Progenitor cell of endocrine pancreas (in vitro differentiated cells): ENCODE results near the gene BYSL. TPM values are rescaled to one million over a fixed set of nuclear protein-coding genes. Genes with fewer than 3 reads are reported as not detected.

Experiments used
- DNase-seq: peaks from one replicate; pipeline ENCODE4 v3.0.0; 2021; ENCODE audit warnings: low spot score; ENCODE audit not compliant: unreplicated experiment
- H3K27ac Mint-ChIP-seq: 2 replicates; pipeline ENCODE4 v1.8.0; 2021; ENCODE audit warnings: mild to moderate bottlenecking, moderate library complexity, mixed read lengths
- H3K27me3 Mint-ChIP-seq: 2 replicates; pipeline ENCODE4 v1.8.0; 2021; ENCODE audit warnings: mixed read lengths
- H3K36me3 Mint-ChIP-seq: 2 replicates; pipeline ENCODE4 v1.8.0; 2022; ENCODE audit warnings: mixed read lengths; ENCODE audit not compliant: insufficient read depth
- H3K4me1 Mint-ChIP-seq: 2 replicates; pipeline ENCODE4 v1.8.0; 2021; ENCODE audit warnings: low read depth, mixed read lengths
- H3K4me3 Mint-ChIP-seq: 2 replicates; pipeline ENCODE4 v1.8.0; 2021; ENCODE audit warnings: low read depth, mild to moderate bottlenecking, moderate library complexity, mixed read lengths
- H3K9me3 Mint-ChIP-seq: 2 replicates; pipeline ENCODE4 v1.8.0; 2021; ENCODE audit warnings: low read depth, mixed read lengths
- CTCF ChIP-seq: fragments of 200-600 bp; sonication (generic); IDR thresholded peaks from one replicate; pipeline ENCODE4 v1.5.0; 2021; ENCODE audit warnings: antibody characterized with exemption, mild to moderate bottlenecking; ENCODE audit not compliant: unreplicated experiment
- total RNA-seq: library from RNA; stranded (reverse); gene quantifications from 2 replicates; pipeline ENCODE4 v1.2.1, GENCODE V29; 2021

Gene BYSL
- total RNA-seq, 1 donor from 2014 or later: 32.8 TPM

- no peaks in the 10 kb centered on the region for H3K36me3 Mint-ChIP-seq
- TF ChIP-seq CTCF: no peak
- H3K9me3 Mint-ChIP-seq: no peaks in the 10 kb centered on the region
- H3K4me3 Mint-ChIP-seq: no peak overlapping the region
- no peaks in the 10 kb centered on the region for H3K27me3 Mint-ChIP-seq
- H3K4me1 Mint-ChIP-seq: no peaks in the 10 kb centered on the region
- peak overlapping the region; percentile 1 for H3K27ac Mint-ChIP-seq
- no peak for DNase-seq
These were observed 43.1 kb upstream of the BYSL start for GRCh38 chr6:41878246-41878645.

- H3K4me3 Mint-ChIP-seq: no peak overlapping the region
- H3K36me3 Mint-ChIP-seq: no peaks in the 10 kb centered on the region
- no peaks in the 10 kb centered on the region for H3K4me1 Mint-ChIP-seq
- no peaks in the 10 kb centered on the region for H3K27me3 Mint-ChIP-seq
- H3K9me3 Mint-ChIP-seq: no peaks in the 10 kb centered on the region
- no peak for TF ChIP-seq CTCF
- H3K27ac Mint-ChIP-seq: no peak overlapping the region
- no peak for DNase-seq
These were observed 42.3 kb upstream of the BYSL start for GRCh38 chr6:41878961-41879405.

- Mint-ChIP-seq H3K27ac (no peak overlapping the region), H3K36me3 (no peaks in the 10 kb centered on the region), H3K4me1 (no peaks in the 10 kb centered on the region), H3K4me3 (no peak overlapping the region), H3K27me3 (no peaks in the 10 kb centered on the region), H3K9me3 (no peaks in the 10 kb centered on the region)
- no peak for TF ChIP-seq CTCF
- no peak for DNase-seq
These were observed 39.8 kb upstream of the BYSL start for GRCh38 chr6:41881506-41881905.

GRCh38 chr6:41884957-41885356 lies 36.3 kb upstream of the BYSL start:
- H3K4me3 Mint-ChIP-seq: no peak overlapping the region
- no peaks in the 10 kb centered on the region for H3K27me3 Mint-ChIP-seq
- H3K9me3 Mint-ChIP-seq: no peaks in the 10 kb centered on the region
- no peak overlapping the region for H3K27ac Mint-ChIP-seq
- H3K36me3 Mint-ChIP-seq: no peaks in the 10 kb centered on the region
- DNase-seq: no peak
- no peak for TF ChIP-seq CTCF
- no peaks in the 10 kb centered on the region for H3K4me1 Mint-ChIP-seq

- no peaks in the 10 kb centered on the region for H3K36me3 Mint-ChIP-seq
- H3K27me3 Mint-ChIP-seq: no peaks in the 10 kb centered on the region
- no peak for DNase-seq
- no peaks in the 10 kb centered on the region for H3K4me1 Mint-ChIP-seq
- TF ChIP-seq CTCF: no peak
- no peaks in the 10 kb centered on the region for H3K9me3 Mint-ChIP-seq
- H3K27ac Mint-ChIP-seq: no peak overlapping the region
- H3K4me3 Mint-ChIP-seq: no peak overlapping the region
These were observed 35.4 kb upstream of the BYSL start for GRCh38 chr6:41885930-41886329.
